Stimulated activated CD4-positive, alpha-beta T cell treated with anti-CD3 and anti-CD28 coated beads, TNF-alpha, amount 100 ng/mL, for 1 hour (primary cell): ENCODE results near the gene SLC37A1.

Experiments used
- DNase-seq, 3 donors: peaks; one replicate each; pipeline ENCODE4 v3.0.0-alpha.2; 2020; ENCODE audit warnings: low read depth in 3 of 3, low spot score in 1 of 3

The SLC37A1 gene

GRCh38 chr21:42542196-42542595 lies 28.5 kb downstream of the SLC37A1 start:
- DNase-seq, result no peak

GRCh38 chr21:42542596-42542995 lies 28.9 kb downstream of the SLC37A1 start:
- no peak for DNase-seq

- no peak for DNase-seq
Measured at GRCh38 chr21:42543106-42543847, 29.6 kb downstream of the SLC37A1 start.

GRCh38 chr21:42544544-42544943 lies 30.9 kb downstream of the SLC37A1 start:
- no peak for DNase-seq

- DNase-seq, result no peak
Measured at GRCh38 chr21:42545317-42545716, 31.7 kb downstream of the SLC37A1 start.

- DNase-seq, result no peak
Measured at GRCh38 chr21:42545745-42546144, 32.1 kb downstream of the SLC37A1 start.

GRCh38 chr21:42546433-42546832 lies 32.8 kb downstream of the SLC37A1 start:
- DNase-seq, result no peak

GRCh38 chr21:42547001-42547905 lies 33.6 kb downstream of the SLC37A1 start:
- DNase-seq, result no peak

- no peak for DNase-seq
Measured at GRCh38 chr21:42547906-42548365, 34.3 kb downstream of the SLC37A1 start.

- no peak for DNase-seq
Measured at GRCh38 chr21:42548687-42549406, 35.2 kb downstream of the SLC37A1 start.

GRCh38 chr21:42550817-42551216 lies 37.2 kb downstream of the SLC37A1 start:
- no peak for DNase-seq

GRCh38 chr21:42552407-42553336 lies 39.0 kb downstream of the SLC37A1 start:
- DNase-seq, result no peak

- no peak for DNase-seq
Measured at GRCh38 chr21:42553435-42553834, 39.8 kb downstream of the SLC37A1 start.

- DNase-seq, result no peak
Measured at GRCh38 chr21:42554251-42554961, 40.8 kb downstream of the SLC37A1 start.

GRCh38 chr21:42555756-42556438 lies 42.2 kb downstream of the SLC37A1 start:
- DNase-seq, result no peak

- no peak for DNase-seq
Measured at GRCh38 chr21:42556476-42556875, 42.8 kb downstream of the SLC37A1 start.

GRCh38 chr21:42556960-42557359 lies 43.3 kb downstream of the SLC37A1 start:
- DNase-seq, result no peak

- DNase-seq, result no peak
Measured at GRCh38 chr21:42557420-42557819, 43.8 kb downstream of the SLC37A1 start.

GRCh38 chr21:42558368-42558767 lies 44.7 kb downstream of the SLC37A1 start:
- no peak for DNase-seq
